Left ventricle myocardium inferior (tissue), 1 donor: ENCODE results near the gene FAM217B. TPM values are rescaled to one million over a fixed set of nuclear protein-coding genes. Genes with fewer than 3 reads are reported as not detected.

Experiments used
- DNase-seq: peaks from one replicate; pipeline ENCODE4 v3.0.0-alpha.2; 2020
- H3K27ac ChIP-seq: fragments of 200-600 bp; replicated peaks from 2 replicates; pipeline ENCODE4 v1.8.0; 2021
- H3K27me3 ChIP-seq: fragments of 200-600 bp; 2 replicates; pipeline ENCODE4 v1.8.0; 2021; ENCODE audit warnings: low read depth
- H3K36me3 ChIP-seq: fragments of 200-600 bp; 2 replicates; pipeline ENCODE4 v1.8.0; 2021
- H3K4me1 ChIP-seq: fragments of 200-600 bp; 2 replicates; pipeline ENCODE4 v1.8.0; 2021
- H3K4me3 ChIP-seq: fragments of 200-600 bp; 2 replicates; pipeline ENCODE4 v1.8.0; 2021; ENCODE audit warnings: mild to moderate bottlenecking, moderate library complexity
- H3K9me3 ChIP-seq: fragments of 200-600 bp; replicated peaks from 2 replicates; pipeline ENCODE4 v1.8.0; 2021
- intact Hi-C: fragments of 100-400 bp; cut with micrococcal nuclease; formaldehyde crosslinking; loops from one replicate; pipeline ENCODE4 v1.11.0; 2022
- long read RNA-seq: library from polyadenylated mRNA; unstranded; transcript quantifications from one replicate; pipeline ENCODE4 v2.0.0, GENCODE V29; 2021
- total RNA-seq: library from RNA; stranded (reverse); fragmentation: NEBNext Ultra II Directional; extraction: Animal tissue kit (Norgen Biotek cat#: 25700); gene quantifications from one replicate; pipeline ENCODE4 v1.2.1, GENCODE V29; 2021
- TF ChIP-seq, protein P1 (sequence below): fragments of 200-600 bp; IDR thresholded peaks from 2 replicates; pipeline ENCODE4 v1.8.0; 2021; ENCODE audit warnings: antibody characterized with exemption, mild to moderate bottlenecking, borderline replicate concordance
- donor health status: DM: no; HTN: yes; CAD: no; lungs with severe emphysema.

FAM217B gene
- 37.4 TPM for total RNA-seq
- long read RNA-seq, full-length matches to known transcripts: 21 of 30 reads
- long read RNA-seq, partial matches to known transcripts: 2 of 30 reads
- long read RNA-seq, other reads (novel, unspliced or antisense): 7 of 30 reads

DNA sequence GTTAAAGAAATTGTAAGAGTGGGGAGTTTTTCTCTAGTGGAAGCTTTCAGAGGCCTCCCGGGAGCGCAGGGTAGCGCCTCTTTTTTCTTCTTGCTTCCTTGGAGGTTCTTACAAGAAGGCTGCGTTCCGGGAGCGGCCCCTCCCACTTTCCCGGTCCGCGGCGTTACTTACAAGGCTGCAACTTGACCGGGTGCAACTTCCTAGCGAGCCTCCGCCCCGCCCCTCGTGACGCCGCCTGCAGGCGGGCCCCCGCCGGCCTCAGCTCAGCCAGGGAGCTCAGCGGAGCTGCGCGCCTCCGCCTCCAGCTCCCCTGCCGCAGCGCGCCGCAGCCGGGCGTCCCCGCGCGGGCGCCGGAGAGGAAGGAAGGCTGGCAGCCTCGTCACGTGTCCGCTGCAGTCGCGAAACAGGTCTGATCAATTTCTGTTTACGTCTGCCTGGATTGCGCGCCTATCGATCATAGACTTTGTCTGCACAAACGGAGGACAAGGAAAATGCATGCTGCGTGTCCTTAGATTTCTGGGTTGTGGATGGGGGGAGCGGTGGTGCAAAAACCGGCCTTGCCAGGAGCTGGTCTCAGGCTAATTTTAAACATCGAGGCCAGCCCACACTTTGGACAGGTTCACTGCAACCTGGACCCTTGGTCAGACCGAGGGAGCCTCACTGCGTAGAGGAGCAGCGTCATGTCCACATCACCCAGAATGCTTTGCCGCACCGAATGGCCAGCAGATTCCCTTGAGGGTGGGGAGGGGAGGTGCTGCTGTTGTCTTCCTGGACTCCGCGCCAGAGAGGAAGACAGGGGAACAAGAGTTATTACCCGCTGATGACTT is at the start of gene FAM217B, which contains the start of gene PPP1R3D:
Gene FAM217B (plus strand): TSS at position 261 of the 827 bp plus-strand sequence. CDS start 3,555 bp downstream, outside the sequence.
Gene PPP1R3D (minus strand): TSS at position 177 of the 827 bp plus-strand sequence. CDS start 374 bp downstream, outside the sequence.
- intact Hi-C loops: no loop called here
- Histone ChIP-seq H3K27me3 (no peaks in the 10 kb centered on the region), H3K4me1 (peaks cover 79% of the 10 kb centered on the region), H3K27ac (peak within 1 kb of the TSS; percentile 100), H3K4me3 (peak within 1 kb of the TSS; percentile 85), H3K36me3 (peaks cover 34% of the 10 kb centered on the region), H3K9me3 (no peaks in the 10 kb centered on the region)
- DNase-seq: peak; percentile 99
- TF ChIP-seq, protein P1, sequence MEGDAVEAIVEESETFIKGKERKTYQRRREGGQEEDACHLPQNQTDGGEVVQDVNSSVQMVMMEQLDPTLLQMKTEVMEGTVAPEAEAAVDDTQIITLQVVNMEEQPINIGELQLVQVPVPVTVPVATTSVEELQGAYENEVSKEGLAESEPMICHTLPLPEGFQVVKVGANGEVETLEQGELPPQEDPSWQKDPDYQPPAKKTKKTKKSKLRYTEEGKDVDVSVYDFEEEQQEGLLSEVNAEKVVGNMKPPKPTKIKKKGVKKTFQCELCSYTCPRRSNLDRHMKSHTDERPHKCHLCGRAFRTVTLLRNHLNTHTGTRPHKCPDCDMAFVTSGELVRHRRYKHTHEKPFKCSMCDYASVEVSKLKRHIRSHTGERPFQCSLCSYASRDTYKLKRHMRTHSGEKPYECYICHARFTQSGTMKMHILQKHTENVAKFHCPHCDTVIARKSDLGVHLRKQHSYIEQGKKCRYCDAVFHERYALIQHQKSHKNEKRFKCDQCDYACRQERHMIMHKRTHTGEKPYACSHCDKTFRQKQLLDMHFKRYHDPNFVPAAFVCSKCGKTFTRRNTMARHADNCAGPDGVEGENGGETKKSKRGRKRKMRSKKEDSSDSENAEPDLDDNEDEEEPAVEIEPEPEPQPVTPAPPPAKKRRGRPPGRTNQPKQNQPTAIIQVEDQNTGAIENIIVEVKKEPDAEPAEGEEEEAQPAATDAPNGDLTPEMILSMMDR: peak; percentile 17

- Histone ChIP-seq H3K9me3 (no peaks in the 10 kb centered on the region), H3K4me3 (no peak overlapping the region), H3K36me3 (no peaks in the 10 kb centered on the region), H3K27me3 (no peaks in the 10 kb centered on the region), H3K27ac (no peak overlapping the region), H3K4me1 (peaks cover 9% of the 10 kb centered on the region)
- TF ChIP-seq, protein P1: no peak
- no peak for DNase-seq
- intact Hi-C loops: no loop called here
These were observed 48.6 kb upstream of the FAM217B start for GRCh38 chr20:59891581-59891980.

GRCh38 chr20:59895908-59896307 is 44.3 kb upstream of the FAM217B start:
- H3K9me3 ChIP-seq: no peaks in the 10 kb centered on the region
- intact Hi-C loops: no loop called here
- TF ChIP-seq, protein P1: no peak

DNA sequence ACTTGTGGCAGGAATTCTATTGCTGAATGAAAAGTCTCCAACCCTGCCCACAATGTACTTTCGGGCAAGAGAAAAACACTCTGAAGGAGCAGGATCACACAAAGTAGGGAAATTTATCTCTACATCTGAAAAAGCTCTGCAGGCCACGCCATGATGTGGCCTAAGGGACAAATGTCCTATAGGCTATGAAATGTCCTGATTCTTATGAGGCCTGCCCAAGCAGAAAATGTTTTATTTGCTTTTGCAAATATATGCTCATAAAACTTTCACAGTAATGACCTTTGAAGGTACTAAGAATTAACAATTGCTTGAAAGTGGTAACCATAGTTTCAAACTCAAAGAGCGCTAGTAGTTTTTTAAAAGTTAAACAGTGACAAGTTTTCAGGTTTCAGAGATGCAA is 37.7 kb upstream of the FAM217B start:
- Histone ChIP-seq H3K27me3 (no peaks in the 10 kb centered on the region), H3K36me3 (no peaks in the 10 kb centered on the region), H3K27ac (no peak overlapping the region), H3K4me1 (no peaks in the 10 kb centered on the region), H3K4me3 (no peak overlapping the region), H3K9me3 (no peaks in the 10 kb centered on the region)
- TF ChIP-seq, protein P1: no peak
- intact Hi-C loops: no loop called here
- no peak for DNase-seq

More at GRCh38 chr20:59895908-59896307, 44.3 kb upstream of the FAM217B start:
- Histone ChIP-seq H3K27me3 (no peaks in the 10 kb centered on the region), H3K36me3 (no peaks in the 10 kb centered on the region), H3K27ac (no peak overlapping the region), H3K4me3 (no peak overlapping the region), H3K4me1 (peaks cover 9% of the 10 kb centered on the region)
- DNase-seq: no peak

GRCh38 chr20:59903621-59904020 is 36.6 kb upstream of the FAM217B start:
- no peak overlapping the region for H3K4me3 ChIP-seq
- no peaks in the 10 kb centered on the region for H3K9me3 ChIP-seq
- H3K27me3 ChIP-seq: no peaks in the 10 kb centered on the region
- no peaks in the 10 kb centered on the region for H3K36me3 ChIP-seq
- intact Hi-C loops: no loop called here
- no peaks in the 10 kb centered on the region for H3K4me1 ChIP-seq
- DNase-seq: no peak
- H3K27ac ChIP-seq: no peak overlapping the region
- TF ChIP-seq, protein P1: no peak
